Measurements from ENCODE around the gene OR9G1. TPM values are rescaled to one million over a fixed set of nuclear protein-coding genes. Genes with fewer than 3 reads are reported as not detected.

The OR9G1 gene
- total RNA-seq, 1 experiment from 2014 or later = not detected

GRCh38 chr11:56700914-56701485 lies 2.1 kb downstream of the OR9G1 start (continued):
- TF ChIP-seq REST (IDR thresholded peaks at IDR 0.05; ENCODE audit: low read depth) (no peak), SRF (IDR thresholded peaks at IDR 0.05; ENCODE audit: low read depth) (no peak)

GRCh38 chr11:56705784-56706396 lies 7.0 kb downstream of the OR9G1 start:
- no peak overlapping the region for H3K9ac ChIP-seq (ENCODE audit: low read length)
- no peak overlapping the region for H3K4me3 ChIP-seq (replicated peaks in 1 of 2; ENCODE audit: low read depth in 1 of 2, low read length in 2 of 2)
- no peaks in the 10 kb centered on the region for H4K20me1 ChIP-seq (ENCODE audit: insufficient read depth)
- CTCF ChIA-PET = no interaction called here
- no peak overlapping the region for H3K27ac ChIP-seq (ENCODE audit: low read depth, low read length)
- H3K9me3 ChIP-seq (ENCODE audit: control insufficient read depth in 1 of 2, insufficient read depth in 1 of 2, low read depth in 1 of 2, low read length in 2 of 2) = peaks cover 8 to 19% of the 10 kb centered on the region in 2 experiments; a peak in 3 of 4 replicates
- BruUV-seq (replicated peaks) = no TSS peak
- H2AFZ ChIP-seq (ENCODE audit: low read depth, low read length, poor library complexity, severe bottlenecking) = no peak overlapping the region
- ATAC-seq (no peak), DNase-seq (ENCODE audit: low read depth, low spot score) (no peak)
- POLR2A ChIA-PET = no interaction called here
- RAD21 ChIA-PET (ENCODE audit: low non-redundant PET in 1 of 2, low total read pairs in 2 of 2, uncharacterized antibody in 2 of 2, unreplicated experiment in 2 of 2) = no interaction called here
- H3K9me2 ChIP-seq (ENCODE audit: insufficient read depth) = no peaks in the 10 kb centered on the region
- H3K4me2 ChIP-seq (ENCODE audit: low read length) = no peak overlapping the region
- no peaks in the 10 kb centered on the region for H3K79me2 ChIP-seq (ENCODE audit: insufficient read depth, low read length)
- H3K36me3 ChIP-seq (ENCODE audit: control insufficient read depth in 1 of 2, insufficient read depth in 2 of 2, low read length in 2 of 2) = no peaks in the 10 kb centered on the region
- H3K27me3 ChIP-seq (ENCODE audit: insufficient read depth, low read length) = no peaks in the 10 kb centered on the region
- no peaks in the 10 kb centered on the region for H3K4me1 ChIP-seq (ENCODE audit: control insufficient read depth in 1 of 2, insufficient read depth in 2 of 2, low read length in 2 of 2)
- intact Hi-C loops (cut with micrococcal nuclease) = no loop called here
- TF ChIP-seq SRF (IDR thresholded peaks at IDR 0.05; ENCODE audit: low read depth) (no peak), RAD21 (IDR thresholded peaks at IDR 0.05; ENCODE audit: low read depth) (no peak), ZFX (IDR thresholded peaks at IDR 0.05) (no peak), ZBTB33 (IDR thresholded peaks at IDR 0.05; ENCODE audit: extremely low read depth, insufficient replicate concordance, low read length) (no peak), SP1 (IDR thresholded peaks at IDR 0.05; ENCODE audit: low read depth) (no peak), CTCF (IDR thresholded peaks at IDR 0.05 in 2 of 3, conservative IDR thresholded peaks at IDR 0.05 in 1 of 3; ENCODE audit: borderline replicate concordance in 1 of 3, insufficient read depth in 1 of 3, low read depth in 2 of 3, low read length in 2 of 3) (no peak), CEBPB (IDR thresholded peaks at IDR 0.05; ENCODE audit: low read depth) (no peak), CBX3 (IDR thresholded peaks at IDR 0.05; ENCODE audit: low read depth) (no peak), POLR2A (IDR thresholded peaks at IDR 0.05; ENCODE audit: borderline replicate concordance, extremely low read depth, insufficient read depth, insufficient read length) (no peak), FOSL1 (IDR thresholded peaks at IDR 0.05; ENCODE audit: low read depth) (no peak), JUND (IDR thresholded peaks at IDR 0.05) (no peak), EZH2 (IDR thresholded peaks at IDR 0.05) (no peak), EZH2phosphoT487 (IDR thresholded peaks at IDR 0.05; ENCODE audit: borderline replicate concordance) (no peak), ATF3 (IDR thresholded peaks at IDR 0.05) (no peak), TCF7L2 (IDR thresholded peaks at IDR 0.05; ENCODE audit: borderline replicate concordance, extremely low read depth, insufficient read depth, insufficient read length) (no peak), YY1 (IDR thresholded peaks at IDR 0.05; ENCODE audit: extremely low read depth, insufficient replicate concordance, low read depth, low read length) (no peak), EGR1 (IDR thresholded peaks at IDR 0.05; ENCODE audit: low read depth) (no peak)

All from HCT116 (cell line).